Measurements from ENCODE around the gene TCHP.

- no peak for TF ChIP-seq POLR2A (IDR thresholded peaks at IDR 0.05)
- TF ChIP-seq CTCF (IDR thresholded peaks at IDR 0.05), result no peak
Measured at GRCh38 chr12:109950625-109951024, 50.6 kb downstream of the TCHP start.
